Measurements from ENCODE around the gene SCIN.

SCIN gene

GRCh38 chr7:12623885-12624498, 53.5 kb downstream of the SCIN start:
- H3K4me3 ChIP-seq (replicated peaks in 1 of 2; ENCODE audit: low read depth in 2 of 2, low read length in 2 of 2): no peak overlapping the region
- peak; percentile 32 to 57 for DNase-seq (ENCODE audit: low read depth in 2 of 2)
- peak; percentile 73 for TF ChIP-seq CTCF (IDR thresholded peaks at IDR 0.05; ENCODE audit: low read depth, low read length)

GRCh38 chr7:12625836-12626235, 55.3 kb downstream of the SCIN start:
- no peak for TF ChIP-seq CTCF (IDR thresholded peaks at IDR 0.05; ENCODE audit: low read depth, low read length)
- no peak overlapping the region for H3K4me3 ChIP-seq (replicated peaks in 1 of 2; ENCODE audit: low read depth in 2 of 2, low read length in 2 of 2)
- no peak for DNase-seq (ENCODE audit: low read depth in 2 of 2)

- no peak overlapping the region for H3K4me3 ChIP-seq (replicated peaks in 1 of 2; ENCODE audit: low read depth in 2 of 2, low read length in 2 of 2)
- no peak for DNase-seq (ENCODE audit: low read depth in 2 of 2)
- no peak for TF ChIP-seq CTCF (IDR thresholded peaks at IDR 0.05; ENCODE audit: low read depth, low read length)
These were observed 59.4 kb downstream of the SCIN start for GRCh38 chr7:12629816-12630512.

- no peak for TF ChIP-seq CTCF (IDR thresholded peaks at IDR 0.05; ENCODE audit: low read depth, low read length)
- no peak overlapping the region for H3K4me3 ChIP-seq (replicated peaks in 1 of 2; ENCODE audit: low read depth in 2 of 2, low read length in 2 of 2)
- DNase-seq (ENCODE audit: low read depth in 2 of 2): no peak
These were observed 59.9 kb downstream of the SCIN start for GRCh38 chr7:12630513-12630819.

- DNase-seq (ENCODE audit: low read depth in 2 of 2): no peak
- TF ChIP-seq CTCF (IDR thresholded peaks at IDR 0.05; ENCODE audit: low read depth, low read length): no peak
- H3K4me3 ChIP-seq (replicated peaks in 1 of 2; ENCODE audit: low read depth in 2 of 2, low read length in 2 of 2): no peak overlapping the region
These were observed 63.1 kb downstream of the SCIN start for GRCh38 chr7:12633582-12633981.

- no peak overlapping the region for H3K4me3 ChIP-seq (replicated peaks in 1 of 2; ENCODE audit: low read depth in 2 of 2, low read length in 2 of 2)
- no peak for DNase-seq (ENCODE audit: low read depth in 2 of 2)
- TF ChIP-seq CTCF (IDR thresholded peaks at IDR 0.05; ENCODE audit: low read depth, low read length): no peak
These were observed 65.3 kb downstream of the SCIN start for GRCh38 chr7:12635830-12636229.

GRCh38 chr7:12637328-12637727, 66.8 kb downstream of the SCIN start:
- H3K4me3 ChIP-seq (replicated peaks in 1 of 2; ENCODE audit: low read depth in 2 of 2, low read length in 2 of 2): no peak overlapping the region
- DNase-seq (ENCODE audit: low read depth in 2 of 2): no peak
- TF ChIP-seq CTCF (IDR thresholded peaks at IDR 0.05; ENCODE audit: low read depth, low read length): no peak
